ENCODE results near the gene ARAP1. TPM values are rescaled to one million over a fixed set of nuclear protein-coding genes. Genes with fewer than 3 reads are reported as not detected.

Gene ARAP1
- total RNA-seq, 1 experiment from 2014 or later, result 73.6 TPM

- intact Hi-C loops (cut with micrococcal nuclease; ENCODE audit: unreplicated experiment), result no loop called here
- DNase-seq (ENCODE audit: low read depth, low spot score) (no peak), ATAC-seq (no peak)
- BruUV-seq (replicated peaks), result TSS peak; percentile 44
- CTCF ChIA-PET, result no interaction called here
- Histone ChIP-seq H3K27me3 (ENCODE audit: control insufficient read depth, insufficient read depth, low read length) (no peaks in the 10 kb centered on the region), H3K27ac (ENCODE audit: low read length) (no peak overlapping the region), H3K36me3 (ENCODE audit: control insufficient read depth, insufficient read depth, low read length) (no peaks in the 10 kb centered on the region; the same call in 1 of the 2 replicates), H3K4me3 (ENCODE audit: low read depth in 2 of 2, low read length in 2 of 2) (no peak overlapping the region), H3K9me3 (ENCODE audit: control insufficient read depth, insufficient read depth, low read depth, low read length) (no peaks in the 10 kb centered on the region), H3K4me1 (ENCODE audit: control insufficient read depth, insufficient read depth, low read length) (peaks cover 8% of the 10 kb centered on the region)
- in situ Hi-C loops (cut with HindIII; ENCODE audit: low pct_unique_long_range_greater_than_20kb, low sequenced_read_pairs), result no loop called here
- no peak for TF ChIP-seq CTCF (IDR thresholded peaks at IDR 0.05)
- no peak for TF ChIP-seq POLR2AphosphoS5 (IDR thresholded peaks at IDR 0.05; ENCODE audit: low read depth, low read length)
- no peak for TF ChIP-seq TCF7L2 (IDR thresholded peaks at IDR 0.05; ENCODE audit: low read depth, low read length)
- TF ChIP-seq SIN3A (IDR thresholded peaks at IDR 0.05; ENCODE audit: borderline replicate concordance, insufficient read depth, low read depth, low read length), result no peak
- no peak for TF ChIP-seq REST (IDR thresholded peaks at IDR 0.05; ENCODE audit: insufficient read depth in 1 of 2, low read depth in 2 of 2, low read length in 1 of 2)
- POLR2A ChIA-PET, result no interaction called here
These were observed 65.5 kb downstream of the ARAP1 start for GRCh38 chr11:72686639-72687220.

- in situ Hi-C loops (cut with HindIII; ENCODE audit: low pct_unique_long_range_greater_than_20kb, low sequenced_read_pairs) (no loop called here), intact Hi-C loops (cut with micrococcal nuclease; ENCODE audit: unreplicated experiment) (no loop called here)
- CTCF ChIA-PET, result interaction anchor here (0.7 to 2.5 kb wide), 3 partner anchors 86 to 194 kb away, joined by 3 to 29 read pairs (median 24); no protein-coding TSS in a partner anchor
- no peak for DNase-seq (ENCODE audit: low read depth, low spot score)
- H3K4me1 ChIP-seq (ENCODE audit: control insufficient read depth, insufficient read depth, low read length), result peaks cover 15% of the 10 kb centered on the region
- POLR2A ChIA-PET, result no interaction called here
- no peak overlapping the region for H3K4me3 ChIP-seq (ENCODE audit: low read depth in 2 of 2, low read length in 2 of 2)
- ATAC-seq, result no peak
- no TSS peak for BruUV-seq (replicated peaks)
- H3K27me3 ChIP-seq (ENCODE audit: control insufficient read depth, insufficient read depth, low read length), result no peaks in the 10 kb centered on the region
- no peak overlapping the region for H3K27ac ChIP-seq (ENCODE audit: low read length)
- H3K36me3 ChIP-seq (ENCODE audit: control insufficient read depth, insufficient read depth, low read length), result no peaks in the 10 kb centered on the region; the same call in 1 of the 2 replicates
- H3K9me3 ChIP-seq (ENCODE audit: control insufficient read depth, insufficient read depth, low read depth, low read length), result no peaks in the 10 kb centered on the region
- TF ChIP-seq CTCF (IDR thresholded peaks at IDR 0.05), result no peak
These were observed 66.4 kb downstream of the ARAP1 start for GRCh38 chr11:72685560-72686480.

Measured in Panc1 (cell line).